Left forelimb (tissue), 1 donor: ENCODE data around the gene CAMK1G.

Source experiments
- DNase-seq: peaks from one replicate; pipeline ENCODE4 v3.0.0-alpha.2; 2018; ENCODE audit warnings: low spot score

CAMK1G gene

GRCh38 chr1:209642816-209643215 lies 59.3 kb downstream of the CAMK1G start:
- DNase-seq, result no peak

- DNase-seq, result no peak
Measured at GRCh38 chr1:209643285-209644020, 59.9 kb downstream of the CAMK1G start.

- no peak for DNase-seq
Measured at GRCh38 chr1:209645574-209646452, 62.3 kb downstream of the CAMK1G start.

- no peak for DNase-seq
Measured at GRCh38 chr1:209646558-209646957, 63.0 kb downstream of the CAMK1G start.

DNA sequence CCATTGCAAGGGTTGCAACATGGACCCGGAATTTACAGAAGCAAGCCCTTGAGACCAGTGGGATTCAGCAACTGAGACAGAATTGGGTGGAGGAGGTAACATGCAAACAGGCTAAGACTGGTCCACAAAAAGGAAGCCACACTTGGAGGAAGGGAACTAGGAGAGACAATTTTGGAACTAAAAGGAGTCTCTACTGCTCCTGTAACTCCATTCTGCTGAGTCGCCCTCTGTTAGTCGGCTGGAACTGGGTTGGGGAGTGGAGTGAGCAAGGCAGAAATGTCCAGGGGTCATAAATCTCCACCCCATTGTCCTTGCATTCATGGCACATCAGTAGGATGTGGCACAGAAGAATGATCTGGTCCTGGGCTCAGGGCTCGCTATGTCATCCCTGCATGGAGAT lies 63.6 kb downstream of the CAMK1G start:
- no peak for DNase-seq

- DNase-seq, result no peak
Measured at GRCh38 chr1:209648346-209648745, 64.8 kb downstream of the CAMK1G start.

DNA sequence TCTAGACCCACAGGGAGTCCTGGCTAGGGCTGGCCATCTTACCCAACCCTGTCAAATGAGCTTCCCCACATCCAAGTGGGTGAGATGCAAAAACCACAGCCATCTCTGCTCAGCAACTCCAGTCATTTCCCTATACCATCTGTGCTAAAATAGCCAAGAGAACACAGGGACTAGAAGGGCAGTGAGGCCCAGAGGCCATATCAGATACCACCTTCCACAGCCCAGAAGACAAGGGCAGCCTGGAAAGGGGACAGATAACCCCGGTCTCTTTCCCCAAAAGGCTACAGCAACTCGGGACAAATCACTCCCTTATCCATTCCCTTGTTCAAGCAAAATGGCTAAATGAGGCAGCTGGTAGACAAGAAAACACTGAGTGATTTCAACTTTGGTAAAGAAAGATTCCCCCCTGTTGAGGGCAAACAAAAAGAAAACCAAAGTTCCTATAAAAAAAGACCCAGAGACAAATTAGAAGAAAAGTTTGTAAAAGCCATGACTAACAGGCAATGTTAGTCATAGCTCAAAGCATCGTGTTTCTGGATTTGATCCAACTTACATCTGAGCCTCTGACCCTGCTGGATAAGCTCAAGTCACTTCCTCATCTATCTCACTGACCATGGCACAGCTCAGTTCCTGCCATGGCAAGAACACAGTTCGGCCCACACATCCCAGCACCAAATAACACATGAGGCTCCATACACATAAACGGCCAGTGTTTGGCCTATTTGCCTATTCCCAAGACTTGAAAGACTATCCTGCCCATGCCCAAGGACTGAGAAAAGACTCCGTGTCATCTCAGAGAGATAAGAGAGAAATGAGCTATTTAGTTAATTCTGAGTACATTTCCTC lies 65.6 kb downstream of the CAMK1G start:
- DNase-seq, result no peak

GRCh38 chr1:209650454-209650853 lies 66.9 kb downstream of the CAMK1G start:
- no peak for DNase-seq

GRCh38 chr1:209651138-209651587 lies 67.6 kb downstream of the CAMK1G start:
- no peak for DNase-seq

DNA sequence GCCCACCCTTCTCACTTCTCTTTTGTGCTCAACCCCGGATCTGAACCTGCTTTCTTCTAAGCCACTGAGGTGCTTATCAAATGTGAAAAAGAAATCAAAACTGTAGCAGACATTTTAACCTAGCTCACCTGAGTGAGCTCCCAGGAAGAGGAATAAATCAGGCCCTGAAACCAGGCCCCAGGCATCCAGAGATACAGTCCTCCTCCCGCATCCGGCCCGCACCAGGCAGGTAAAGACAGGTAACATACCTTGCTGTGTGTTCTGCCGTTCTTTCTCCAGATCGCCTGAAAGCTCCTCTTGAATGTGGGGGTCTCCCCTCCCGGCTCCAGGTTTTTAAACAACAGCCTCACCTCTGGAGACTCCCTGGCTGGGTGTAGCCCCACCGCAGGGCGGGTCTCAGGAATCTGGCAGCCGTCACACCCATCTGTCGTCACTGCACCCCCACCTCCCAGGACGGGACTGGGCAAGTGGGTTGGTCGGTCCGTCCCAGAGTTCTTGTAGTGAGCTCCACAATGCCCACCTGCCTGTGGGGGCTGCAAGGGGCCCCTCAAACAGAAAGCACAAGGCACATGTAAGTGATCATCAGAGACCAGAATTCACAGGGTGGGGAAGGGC lies 68.7 kb downstream of the CAMK1G start, which contains the start of gene LAMB3:
LAMB3 (minus strand) TSS at position 305 of the 615 bp plus-strand sequence. CDS start 1,481 bp downstream, outside the sequence.
- no peak for DNase-seq

- no peak for DNase-seq
Measured at GRCh38 chr1:209652873-209653401, 69.4 kb downstream of the CAMK1G start.

DNA sequence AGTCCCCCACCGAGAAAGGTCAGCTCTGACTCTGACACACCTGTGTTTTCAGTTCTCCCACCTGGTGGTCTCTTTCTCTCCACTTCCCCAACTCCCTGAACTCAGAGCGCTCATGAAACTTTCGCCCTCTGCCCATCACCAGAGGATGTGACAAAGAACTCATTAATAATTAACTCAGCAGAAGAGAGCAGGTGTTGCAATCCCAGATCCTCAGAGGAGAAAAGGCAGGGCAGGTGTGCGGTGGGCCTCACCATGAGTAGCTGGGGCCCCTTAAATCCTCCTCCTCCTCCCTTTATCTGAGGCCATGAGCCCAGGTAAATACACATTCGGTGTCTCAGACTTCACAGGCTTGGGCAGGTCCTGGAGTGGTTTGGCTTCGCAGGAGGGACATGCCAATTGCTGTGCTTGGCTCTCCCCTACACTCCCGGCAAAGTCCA lies 70.4 kb downstream of the CAMK1G start:
- no peak for DNase-seq

- DNase-seq, result no peak
Measured at GRCh38 chr1:209655411-209656231, 72.1 kb downstream of the CAMK1G start.

DNA sequence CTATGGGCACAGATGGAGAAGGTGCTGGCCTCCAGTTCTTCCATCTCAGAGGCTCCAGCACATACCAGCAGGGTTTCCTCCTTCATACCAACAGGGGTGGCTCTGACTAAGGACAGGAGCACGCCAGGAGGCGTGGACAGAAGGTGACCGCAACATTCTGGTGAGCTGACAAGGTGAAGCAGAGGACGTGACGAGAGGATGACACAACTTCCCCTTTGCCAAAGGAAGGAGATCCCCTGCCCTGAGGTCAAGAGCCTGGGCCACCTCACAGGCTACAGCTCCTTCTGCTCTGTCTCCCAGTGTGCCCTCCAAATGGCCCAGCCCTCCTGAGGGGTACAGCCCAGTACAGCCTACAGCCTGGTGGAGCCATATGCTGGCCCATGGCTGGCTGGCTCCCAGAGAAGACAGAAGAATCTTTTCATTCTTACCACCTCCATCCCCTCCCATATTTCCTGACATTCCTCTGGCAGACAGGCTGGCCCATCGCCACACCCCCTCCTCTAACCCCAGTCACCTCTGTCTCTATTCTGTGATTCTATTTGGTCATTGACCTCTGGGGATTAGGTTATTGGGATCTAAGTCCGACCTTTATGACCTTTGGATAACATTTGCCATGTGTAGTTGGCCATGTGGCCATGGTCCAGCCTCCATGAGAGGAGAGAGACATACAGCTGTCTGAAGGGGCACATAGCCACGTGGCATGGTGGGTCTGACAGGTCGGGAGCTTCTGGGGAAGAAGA lies 73.8 kb downstream of the CAMK1G start:
- DNase-seq, result no peak

GRCh38 chr1:209657918-209658317 lies 74.4 kb downstream of the CAMK1G start:
- no peak for DNase-seq

DNA sequence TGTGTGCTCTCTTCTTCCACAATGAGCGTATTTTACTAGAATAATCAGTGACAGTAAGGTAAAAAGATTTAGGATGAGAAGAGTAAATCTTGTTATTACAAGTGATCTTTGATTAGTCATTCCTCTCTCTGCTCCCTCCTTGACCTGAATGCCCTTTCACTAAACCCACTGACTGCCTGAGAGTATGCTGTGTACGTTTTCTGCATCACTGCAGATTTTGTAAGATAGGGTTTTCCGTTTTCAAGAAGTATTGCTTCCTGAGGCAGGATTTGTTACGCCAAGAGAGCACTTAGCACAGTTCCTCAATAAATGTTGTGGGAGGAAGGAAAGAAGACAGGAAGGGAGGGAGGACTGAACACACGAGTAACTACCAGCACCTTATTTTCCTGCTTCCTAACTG lies 76.4 kb downstream of the CAMK1G start:
- no peak for DNase-seq

DNA sequence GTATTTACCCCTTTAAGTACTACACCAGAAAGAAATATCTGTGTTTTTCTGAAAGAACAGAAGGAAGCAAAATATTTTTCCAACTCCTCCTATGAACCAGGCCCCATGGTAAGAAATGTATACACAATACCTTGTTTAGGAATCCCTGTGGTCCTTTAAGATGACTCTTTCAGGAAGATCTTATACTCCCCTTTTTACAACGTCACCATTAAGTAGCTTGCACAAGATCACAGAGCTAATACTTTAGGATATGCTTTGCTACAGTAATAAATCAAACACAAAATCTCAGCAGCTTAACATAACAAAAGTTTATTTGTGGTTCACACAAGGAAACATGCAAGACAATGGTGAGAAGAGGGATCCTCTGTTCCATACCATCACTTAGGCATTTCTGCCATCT lies 77.6 kb downstream of the CAMK1G start:
- DNase-seq, result no peak

- DNase-seq, result no peak
Measured at GRCh38 chr1:209662879-209663327, 79.4 kb downstream of the CAMK1G start.
